ENCODE data around the gene ZNF853.

ZNF853 gene

GRCh38 chr7:6652446-6653011 lies 37.1 kb downstream of the ZNF853 start:
- Histone ChIP-seq H3K27ac (ENCODE audit: low read depth, low read length) (no peak overlapping the region), H3K9ac (ENCODE audit: low read length) (no peak overlapping the region), H3K36me3 (ENCODE audit: low read length) (no peaks in the 10 kb centered on the region; the same call in 1 of the 2 replicates), H3F3A (ENCODE audit: insufficient read depth) (0 out of 2 replicates have a peak, but pooled peaks cover 4% of the 10 kb centered on the region), H3K9me3 (ENCODE audit: insufficient read depth, low read length) (no peaks in the 10 kb centered on the region), H4K20me1 (ENCODE audit: low read depth, low read length) (no peaks in the 10 kb centered on the region), H3K4me3 (ENCODE audit: insufficient read depth, low read length, poor library complexity, severe bottlenecking) (no peak overlapping the region), H3K79me2 (ENCODE audit: insufficient read depth, low read length) (no peaks in the 10 kb centered on the region), H2AFZ (ENCODE audit: low read depth, low read length, severe bottlenecking) (no peak overlapping the region), H3K4me2 (ENCODE audit: low read depth, low read length, poor library complexity, severe bottlenecking) (no peak overlapping the region), H3K9me2 (replicated peaks; ENCODE audit: insufficient read depth, low read length) (no peaks in the 10 kb centered on the region), H3K27me3 (ENCODE audit: low read length) (no peaks in the 10 kb centered on the region)
- TF ChIP-seq, protein P1, sequence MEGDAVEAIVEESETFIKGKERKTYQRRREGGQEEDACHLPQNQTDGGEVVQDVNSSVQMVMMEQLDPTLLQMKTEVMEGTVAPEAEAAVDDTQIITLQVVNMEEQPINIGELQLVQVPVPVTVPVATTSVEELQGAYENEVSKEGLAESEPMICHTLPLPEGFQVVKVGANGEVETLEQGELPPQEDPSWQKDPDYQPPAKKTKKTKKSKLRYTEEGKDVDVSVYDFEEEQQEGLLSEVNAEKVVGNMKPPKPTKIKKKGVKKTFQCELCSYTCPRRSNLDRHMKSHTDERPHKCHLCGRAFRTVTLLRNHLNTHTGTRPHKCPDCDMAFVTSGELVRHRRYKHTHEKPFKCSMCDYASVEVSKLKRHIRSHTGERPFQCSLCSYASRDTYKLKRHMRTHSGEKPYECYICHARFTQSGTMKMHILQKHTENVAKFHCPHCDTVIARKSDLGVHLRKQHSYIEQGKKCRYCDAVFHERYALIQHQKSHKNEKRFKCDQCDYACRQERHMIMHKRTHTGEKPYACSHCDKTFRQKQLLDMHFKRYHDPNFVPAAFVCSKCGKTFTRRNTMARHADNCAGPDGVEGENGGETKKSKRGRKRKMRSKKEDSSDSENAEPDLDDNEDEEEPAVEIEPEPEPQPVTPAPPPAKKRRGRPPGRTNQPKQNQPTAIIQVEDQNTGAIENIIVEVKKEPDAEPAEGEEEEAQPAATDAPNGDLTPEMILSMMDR (IDR thresholded peaks at IDR 0.05; ENCODE audit: insufficient read depth, low read length, poor library complexity, severe bottlenecking) = no peak
- TF ChIP-seq EZH2phosphoT487 (conservative IDR thresholded peaks at IDR 0.05; ENCODE audit: low read length) = no peak

DNA sequence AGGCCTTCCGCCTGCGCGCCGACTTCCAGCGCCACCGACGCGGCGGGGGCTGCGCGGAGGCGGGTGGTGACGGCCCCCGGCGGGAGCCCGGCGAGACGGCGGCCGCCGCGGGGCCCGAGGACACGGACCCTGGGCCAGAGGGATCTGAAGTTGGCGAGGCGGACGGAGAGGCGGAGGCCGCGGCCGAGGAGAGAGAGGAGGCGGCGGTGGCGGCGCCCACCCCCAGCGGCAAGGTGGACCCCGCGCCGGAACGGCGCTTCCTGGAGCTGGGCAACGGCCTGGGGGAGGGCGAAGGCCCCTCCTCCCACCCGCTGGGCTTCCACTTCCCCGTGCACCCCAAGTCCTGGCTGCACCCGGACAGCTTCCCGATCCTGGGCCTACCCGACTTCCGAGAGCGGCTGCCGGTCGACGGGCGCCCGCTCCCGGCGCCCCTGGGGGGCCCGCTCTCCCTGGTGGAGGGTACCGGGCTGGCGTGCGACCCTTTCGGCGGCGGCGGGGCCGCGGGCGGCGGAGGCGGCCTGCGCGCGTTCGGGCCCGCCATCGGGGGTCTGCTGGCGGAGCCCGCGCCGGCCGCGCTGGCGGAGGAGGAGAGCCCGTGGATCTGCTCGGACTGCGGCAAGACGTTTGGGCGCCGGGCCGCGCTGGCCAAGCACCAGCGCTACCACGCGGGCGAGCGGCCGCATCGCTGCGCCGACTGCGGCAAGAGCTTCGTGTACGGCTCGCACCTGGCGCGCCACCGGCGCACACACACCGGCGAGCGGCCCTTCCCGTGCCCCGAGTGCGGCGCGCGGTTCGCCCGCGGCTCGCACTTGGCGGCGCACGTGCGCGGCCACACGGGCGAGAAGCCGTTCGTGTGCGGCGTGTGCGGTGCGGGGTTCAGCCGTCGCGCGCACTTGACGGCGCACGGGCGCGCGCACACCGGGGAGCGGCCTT lies 37.9 kb downstream of the ZNF853 start:
- TF ChIP-seq, protein P1 (IDR thresholded peaks at IDR 0.05; ENCODE audit: insufficient read depth, low read length, poor library complexity, severe bottlenecking) = no peak
- no peak for TF ChIP-seq EZH2phosphoT487 (conservative IDR thresholded peaks at IDR 0.05; ENCODE audit: low read length)
- Histone ChIP-seq H3K9me2 (replicated peaks; ENCODE audit: insufficient read depth, low read length) (no peaks in the 10 kb centered on the region), H3K4me2 (ENCODE audit: low read depth, low read length, poor library complexity, severe bottlenecking) (no peak overlapping the region), H3K4me3 (ENCODE audit: insufficient read depth, low read length, poor library complexity, severe bottlenecking) (no peak overlapping the region), H3K27ac (ENCODE audit: low read depth, low read length) (no peak overlapping the region), H3K36me3 (ENCODE audit: low read length) (no peaks in the 10 kb centered on the region; the same call in 1 of the 2 replicates), H3K27me3 (ENCODE audit: low read length) (no peaks in the 10 kb centered on the region), H3K9me3 (ENCODE audit: insufficient read depth, low read length) (no peaks in the 10 kb centered on the region), H3K9ac (ENCODE audit: low read length) (no peak overlapping the region), H3K79me2 (ENCODE audit: insufficient read depth, low read length) (no peaks in the 10 kb centered on the region), H3F3A (ENCODE audit: insufficient read depth) (0 out of 2 replicates have a peak, but pooled peaks cover 4% of the 10 kb centered on the region), H2AFZ (ENCODE audit: low read depth, low read length, severe bottlenecking) (no peak overlapping the region), H4K20me1 (ENCODE audit: low read depth, low read length) (no peaks in the 10 kb centered on the region)

DNA sequence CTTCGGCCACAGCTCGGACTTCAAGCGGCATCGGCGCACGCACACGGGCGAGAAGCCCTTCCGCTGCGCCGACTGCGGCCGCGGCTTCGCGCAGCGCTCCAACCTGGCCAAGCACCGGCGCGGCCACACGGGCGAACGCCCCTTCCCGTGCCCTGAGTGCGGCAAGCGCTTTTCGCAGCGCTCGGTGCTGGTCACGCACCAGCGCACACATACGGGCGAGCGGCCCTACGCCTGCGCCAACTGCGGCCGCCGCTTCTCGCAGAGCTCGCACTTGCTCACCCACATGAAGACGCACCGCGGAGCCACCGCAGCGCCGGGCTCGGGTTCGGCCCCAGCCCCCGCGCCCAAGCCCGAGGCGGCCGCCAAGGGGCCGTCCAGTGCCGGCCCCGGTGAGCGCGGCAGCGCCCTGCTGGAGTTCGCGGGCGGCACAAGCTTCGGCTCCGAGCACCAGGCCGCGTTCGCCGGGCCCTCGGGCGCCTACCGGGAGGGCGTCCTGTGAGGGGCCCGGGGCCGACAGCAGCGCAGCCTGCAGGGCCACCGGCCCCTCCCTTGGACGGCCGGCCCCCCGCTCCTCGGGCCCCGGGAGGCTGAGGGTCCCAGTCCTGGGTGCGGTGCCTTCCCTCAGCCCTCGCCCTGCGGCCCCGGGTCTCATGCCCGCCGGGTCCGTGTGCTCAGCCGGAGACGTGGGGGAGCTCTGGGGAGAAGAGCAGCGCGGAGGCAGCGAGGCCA lies 38.9 kb downstream of the ZNF853 start:
- TF ChIP-seq, protein P1 (IDR thresholded peaks at IDR 0.05; ENCODE audit: insufficient read depth, low read length, poor library complexity, severe bottlenecking) = no peak
- no peak for TF ChIP-seq EZH2phosphoT487 (conservative IDR thresholded peaks at IDR 0.05; ENCODE audit: low read length)
- Histone ChIP-seq H3K9me3 (ENCODE audit: insufficient read depth, low read length) (no peaks in the 10 kb centered on the region), H3K9ac (ENCODE audit: low read length) (no peak overlapping the region), H3K27me3 (ENCODE audit: low read length) (no peaks in the 10 kb centered on the region), H3F3A (ENCODE audit: insufficient read depth) (0 out of 2 replicates have a peak, but pooled peaks cover 4% of the 10 kb centered on the region), H3K4me3 (ENCODE audit: insufficient read depth, low read length, poor library complexity, severe bottlenecking) (no peak overlapping the region), H4K20me1 (ENCODE audit: low read depth, low read length) (no peaks in the 10 kb centered on the region), H3K79me2 (ENCODE audit: insufficient read depth, low read length) (no peaks in the 10 kb centered on the region), H3K9me2 (replicated peaks; ENCODE audit: insufficient read depth, low read length) (no peaks in the 10 kb centered on the region), H3K27ac (ENCODE audit: low read depth, low read length) (no peak overlapping the region), H2AFZ (ENCODE audit: low read depth, low read length, severe bottlenecking) (no peak overlapping the region), H3K36me3 (ENCODE audit: low read length) (no peaks in the 10 kb centered on the region; the same call in 1 of the 2 replicates), H3K4me2 (ENCODE audit: low read depth, low read length, poor library complexity, severe bottlenecking) (no peak overlapping the region)
